Amygdala (tissue), 56 donors: Measurements from ENCODE around the gene ACLY.
"Not testable (repeated sequence)": the region's sequence is repeated elsewhere in the genome, so short reads cannot be mapped to it uniquely, and the experiment has no call there.

Experiments used
- DNase-seq, 56 donors: peaks; one replicate each; lab custom pipeline; 2025; lab: John Stamatoyannopoulos, UW

ACLY gene

DNA sequence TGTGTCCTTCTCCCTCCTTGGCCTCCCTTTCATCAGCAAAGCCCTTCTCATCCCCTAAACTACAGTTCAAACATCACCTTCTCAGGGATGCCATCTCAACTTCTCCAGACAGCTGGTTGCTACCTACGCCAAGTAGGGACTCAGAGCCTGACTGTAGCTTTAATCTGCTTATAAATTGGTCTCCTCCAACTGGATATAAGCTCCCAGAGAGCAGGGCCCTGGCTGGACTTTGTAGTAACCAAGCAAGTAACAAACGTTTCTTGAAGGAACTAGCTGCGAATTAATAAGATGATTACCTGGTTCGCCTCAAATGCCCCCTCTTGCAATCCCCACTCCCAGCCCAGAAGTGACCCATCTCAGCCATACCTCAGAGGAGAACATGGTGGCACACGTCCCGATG lies 36.0 kb downstream of the ACLY start:
- DNase-seq, result no peak

DNA sequence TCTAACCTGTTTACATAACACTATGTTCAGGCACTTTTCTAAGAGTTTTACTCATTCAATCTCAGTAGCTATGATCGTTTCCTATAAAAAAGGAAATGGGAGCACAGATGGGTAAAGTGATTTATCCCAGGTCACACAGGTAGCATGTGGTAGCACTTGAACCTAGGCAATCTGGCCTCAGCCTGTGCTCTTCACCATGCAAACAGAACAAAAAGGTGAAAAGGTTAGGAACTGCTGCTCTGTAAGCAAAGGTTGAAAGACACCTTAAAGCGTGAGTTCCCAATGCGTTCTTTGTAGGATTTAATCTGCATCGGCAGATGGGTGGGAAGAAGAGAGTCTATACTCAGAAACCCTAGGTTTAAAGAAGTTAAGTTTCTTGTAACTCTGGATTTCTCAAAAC lies 38.6 kb downstream of the ACLY start:
- DNase-seq, result no peak

DNA sequence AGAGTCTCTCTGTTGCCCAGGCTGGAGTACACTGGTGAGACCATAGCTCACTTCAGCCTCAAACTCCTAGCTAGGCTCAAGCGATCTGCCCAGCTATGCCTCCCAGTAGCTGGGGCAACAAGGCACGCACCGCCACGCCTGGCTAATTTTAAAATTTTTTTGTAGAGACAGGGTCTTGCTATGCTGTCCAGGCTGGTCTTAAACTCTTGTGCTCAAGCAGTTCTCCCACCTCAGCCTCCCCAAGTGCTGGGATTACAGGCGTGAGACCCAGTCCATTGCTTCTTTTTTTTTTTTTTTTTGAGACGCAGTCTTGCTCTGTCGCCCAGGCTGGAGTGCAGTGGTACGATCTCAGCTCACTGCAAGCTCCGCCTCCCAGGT lies 44.5 kb downstream of the ACLY start:
- DNase-seq, result not testable (repeated sequence)

DNA sequence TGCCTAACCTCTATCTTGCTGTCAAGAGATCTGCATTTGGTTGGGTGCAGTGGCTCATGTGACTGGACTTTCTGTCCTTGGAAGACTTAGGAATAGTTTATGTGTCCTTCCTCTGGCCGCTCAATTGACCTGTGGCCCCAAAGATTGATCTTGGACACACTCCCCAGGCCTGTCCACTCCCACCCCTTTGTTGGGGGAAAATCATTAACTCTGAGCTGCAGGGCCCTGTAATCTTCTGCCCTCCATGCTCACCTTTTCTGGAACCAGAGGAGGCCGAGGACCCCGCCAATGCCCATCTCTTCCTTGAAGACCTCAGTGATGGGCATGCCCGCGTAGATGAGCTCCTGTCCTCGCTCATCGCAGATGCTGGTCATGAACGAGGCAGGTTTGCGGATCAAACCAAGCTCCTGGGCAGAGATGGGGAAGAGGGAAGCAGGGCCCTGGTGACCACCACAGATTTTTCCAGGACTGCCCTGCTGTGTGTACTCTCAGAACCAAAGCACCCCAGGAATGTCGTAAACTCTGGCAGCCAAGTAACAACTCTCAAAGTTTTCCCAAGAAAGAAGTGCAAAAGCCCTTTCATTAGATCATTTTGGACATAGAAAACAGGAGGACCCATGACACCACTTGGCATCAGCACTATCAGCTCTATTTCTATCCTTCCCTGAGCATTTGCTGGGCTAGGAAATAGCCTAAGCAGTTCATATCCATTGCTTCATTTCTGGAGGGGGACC lies 45.0 kb downstream of the ACLY start:
- DNase-seq, result no peak

DNA sequence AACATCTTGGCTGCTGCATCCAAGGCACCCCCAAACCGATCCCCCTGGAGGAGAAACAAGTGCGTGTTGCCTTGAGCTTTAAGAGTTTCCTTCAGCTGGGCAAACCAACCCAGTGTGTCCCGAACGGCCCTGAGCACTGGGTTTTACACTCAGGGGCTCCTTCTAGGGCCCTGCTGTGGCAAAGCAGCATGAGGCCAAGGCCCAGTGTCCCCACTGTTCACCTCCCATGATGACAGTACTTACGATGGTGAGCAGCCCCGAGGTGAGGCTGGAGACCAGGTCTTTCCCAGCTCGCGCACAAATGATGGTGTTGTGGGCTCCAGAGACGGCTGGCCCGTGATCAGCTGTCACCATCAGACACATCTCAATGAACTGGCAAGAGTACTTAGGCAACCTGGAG lies 47.0 kb downstream of the ACLY start:
- no peak for DNase-seq

DNA sequence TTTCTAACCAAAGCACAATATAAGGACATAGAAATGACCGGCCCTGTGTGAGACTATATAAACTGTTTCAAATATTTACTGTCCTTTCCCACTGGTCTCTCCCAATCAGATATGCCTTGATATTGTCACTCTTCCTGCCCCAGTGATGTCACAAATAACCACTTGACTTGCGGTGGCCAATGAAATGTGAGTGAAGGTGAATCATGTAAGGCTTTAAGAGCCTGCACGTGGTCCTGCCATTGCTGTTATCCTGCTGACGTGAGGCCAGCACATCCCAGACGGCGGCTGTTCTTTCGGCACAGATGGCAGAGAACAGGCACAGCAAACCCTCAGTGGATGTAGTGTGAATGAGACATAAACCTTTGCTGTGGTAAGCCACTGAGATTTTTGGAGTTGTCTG lies 48.1 kb downstream of the ACLY start:
- DNase-seq, result peak in 5 of 56 donors; percentile 4 to 13 (median 12)

DNA sequence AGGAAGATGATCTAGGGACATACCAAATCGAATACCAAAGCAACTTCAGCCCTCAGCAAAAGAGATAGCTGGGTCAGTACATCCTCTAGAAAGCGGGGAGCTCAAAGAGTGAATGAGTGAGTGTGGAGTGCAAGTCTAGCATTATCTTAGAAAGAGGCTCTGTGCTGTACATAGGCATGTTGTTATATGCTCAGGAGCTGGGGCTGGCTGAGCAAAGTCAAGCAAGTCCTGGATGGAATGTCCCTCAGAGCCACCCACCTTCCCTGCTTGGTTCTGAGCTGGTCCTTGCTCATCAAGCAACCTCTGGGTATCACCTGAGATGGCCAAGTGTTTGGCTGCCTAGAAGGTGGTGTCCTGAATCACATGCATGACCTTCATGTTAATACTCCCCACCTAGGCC lies 48.7 kb downstream of the ACLY start:
- DNase-seq, result no peak

DNA sequence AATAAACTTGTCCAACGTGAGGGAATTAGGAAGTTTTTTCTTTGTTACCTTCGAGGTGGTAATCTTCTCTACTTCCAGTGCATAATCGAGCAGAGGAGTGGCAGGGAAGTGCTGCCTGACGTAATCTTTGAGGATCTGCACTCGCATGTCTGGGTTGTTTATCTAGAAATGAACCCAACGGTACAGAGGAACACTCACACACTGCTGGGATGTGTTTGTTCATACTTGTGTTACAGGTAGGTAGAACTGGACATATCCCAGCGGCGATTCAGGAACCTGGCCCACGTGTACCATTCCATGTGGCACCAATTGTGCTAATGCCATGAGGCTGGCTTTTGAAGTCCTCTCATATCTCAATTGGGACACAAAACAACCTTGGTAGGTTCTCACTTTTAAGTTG lies 49.3 kb downstream of the ACLY start:
- no peak for DNase-seq

DNA sequence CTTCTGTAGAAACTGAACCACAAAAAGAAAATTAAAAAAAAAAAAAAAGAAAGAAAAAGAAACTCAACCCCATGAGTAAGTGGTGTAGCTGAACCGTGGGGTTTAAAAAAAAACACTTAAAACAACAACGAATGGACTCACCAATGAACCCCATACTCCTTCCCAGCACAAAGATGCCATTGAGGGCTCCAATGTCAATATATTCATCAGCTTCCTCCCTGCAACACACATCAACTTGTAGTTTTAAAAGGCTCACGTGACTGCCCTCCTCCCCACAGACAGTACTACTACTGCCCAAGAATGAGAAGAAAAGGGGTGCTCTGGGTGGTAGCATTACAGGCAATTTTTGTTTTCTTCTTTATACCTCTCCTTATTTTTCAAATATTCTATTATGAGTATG lies 50.2 kb downstream of the ACLY start:
- no peak for DNase-seq

DNA sequence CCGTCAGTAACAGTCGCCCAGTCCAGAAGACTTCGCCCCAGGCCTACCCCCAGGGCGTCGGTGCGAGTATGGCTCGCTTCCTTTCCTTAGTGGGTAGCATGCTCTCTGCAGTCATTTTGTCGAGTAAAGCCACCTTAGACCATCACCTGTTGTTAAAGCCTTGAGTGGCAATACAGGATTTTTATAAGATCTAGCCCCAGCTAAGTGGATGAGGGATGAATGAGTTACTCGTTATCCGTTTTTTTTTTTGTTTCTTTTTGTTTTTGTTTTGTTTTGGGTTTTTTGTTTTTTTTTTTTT lies 53.2 kb downstream of the ACLY start:
- DNase-seq, result no peak

DNA sequence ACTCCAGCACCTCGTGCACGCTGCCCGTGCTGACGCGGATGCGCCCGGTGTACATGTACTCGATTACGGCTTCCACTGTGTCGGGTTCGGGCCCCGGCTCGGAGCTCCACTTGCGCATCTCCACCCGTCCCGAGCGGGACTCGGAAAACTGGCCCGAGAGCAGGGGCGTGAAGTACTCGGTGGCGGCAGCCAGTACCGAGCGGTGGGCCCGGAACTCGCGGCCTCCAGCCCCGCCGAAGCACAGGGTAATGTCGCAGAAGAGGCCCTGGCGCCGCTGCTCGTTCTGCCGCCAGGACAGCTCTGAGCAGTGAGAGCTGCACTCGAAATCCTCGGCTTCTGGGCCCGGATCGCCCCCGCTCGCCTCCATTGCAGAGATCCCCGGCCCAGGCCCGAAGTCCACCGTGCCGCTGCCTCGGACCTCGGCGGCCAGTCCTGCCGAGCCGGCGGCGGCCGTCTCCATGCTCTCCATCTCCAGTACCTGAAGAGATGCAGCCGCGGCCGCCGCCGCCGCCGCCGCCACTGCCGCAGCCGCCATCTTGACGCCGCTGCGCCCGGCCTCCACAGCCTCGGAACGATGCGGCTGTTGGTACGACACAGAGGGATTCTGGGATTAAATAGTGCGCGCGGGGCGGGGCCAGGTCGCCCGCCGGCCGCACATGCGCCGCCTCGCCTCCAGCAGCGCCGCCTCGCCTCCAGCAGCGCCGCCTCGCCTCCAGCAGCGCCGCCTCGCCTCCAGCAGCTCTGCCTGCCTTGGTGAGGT lies 53.7 kb downstream of the ACLY start, which contains the start of gene KLHL11:
Gene KLHL11 (minus strand): TSS at position 588 of the 760 bp plus-strand sequence. CDS start 53 bp downstream, at position 535.
- peak; percentile 20 to 94 (median 78) for DNase-seq

DNA sequence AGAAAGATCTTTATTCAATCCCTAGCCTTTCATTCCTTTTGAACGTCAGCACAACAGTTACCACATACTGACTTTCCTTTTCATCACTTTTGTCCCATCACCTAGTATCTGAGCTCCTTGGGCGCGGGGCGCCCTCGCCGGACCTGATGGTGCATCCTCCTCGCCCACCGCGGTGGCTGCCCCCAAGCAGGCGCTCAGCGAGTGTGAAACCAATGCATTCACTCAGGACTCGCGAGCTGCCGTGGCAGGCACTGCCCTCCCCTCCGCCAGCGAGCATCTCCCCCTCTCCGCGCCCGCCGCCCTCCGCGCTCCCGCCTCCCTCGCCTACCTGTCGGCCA lies 54.3 kb downstream of the ACLY start:
- peak in 6 of 56 donors; percentile 4 to 59 (median 44) for DNase-seq

DNA sequence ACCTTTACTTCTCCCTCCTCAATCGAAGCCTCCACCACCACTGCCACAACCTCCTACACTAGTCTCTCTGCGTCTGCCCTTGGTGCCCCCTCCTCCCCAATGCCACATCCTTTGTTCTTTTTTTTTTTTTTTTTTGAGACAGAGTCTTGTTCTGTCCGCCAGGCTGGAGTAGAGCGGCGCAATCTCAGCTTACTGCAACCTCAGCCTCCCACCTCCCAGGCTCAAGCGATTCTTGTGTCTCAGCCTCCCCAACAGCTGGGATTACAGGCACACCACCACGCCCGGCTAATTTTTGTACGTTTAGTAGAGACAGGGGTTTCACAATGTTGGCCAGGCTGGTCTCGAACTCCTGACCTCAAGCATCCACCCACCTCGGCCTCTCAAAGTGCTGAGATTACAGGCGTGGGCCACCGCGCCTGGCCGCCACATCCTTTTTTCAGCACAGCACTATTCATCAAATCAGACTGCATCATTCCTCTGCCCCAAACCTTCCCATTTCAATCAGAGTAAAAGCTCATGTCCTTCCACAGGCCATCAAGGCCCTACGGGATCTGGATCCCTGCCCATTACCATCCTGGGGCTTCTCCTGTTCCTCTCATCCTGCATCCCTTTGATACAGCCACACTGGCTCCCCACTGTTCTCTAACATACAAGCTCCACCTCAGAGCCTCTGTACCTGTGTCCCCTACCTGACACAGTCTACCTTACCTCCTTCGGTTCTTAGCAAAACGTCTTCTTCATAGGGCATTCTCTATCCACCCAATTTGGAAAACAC lies 55.5 kb downstream of the ACLY start:
- DNase-seq, result peak in 1 of 56 donors; percentile 2

DNA sequence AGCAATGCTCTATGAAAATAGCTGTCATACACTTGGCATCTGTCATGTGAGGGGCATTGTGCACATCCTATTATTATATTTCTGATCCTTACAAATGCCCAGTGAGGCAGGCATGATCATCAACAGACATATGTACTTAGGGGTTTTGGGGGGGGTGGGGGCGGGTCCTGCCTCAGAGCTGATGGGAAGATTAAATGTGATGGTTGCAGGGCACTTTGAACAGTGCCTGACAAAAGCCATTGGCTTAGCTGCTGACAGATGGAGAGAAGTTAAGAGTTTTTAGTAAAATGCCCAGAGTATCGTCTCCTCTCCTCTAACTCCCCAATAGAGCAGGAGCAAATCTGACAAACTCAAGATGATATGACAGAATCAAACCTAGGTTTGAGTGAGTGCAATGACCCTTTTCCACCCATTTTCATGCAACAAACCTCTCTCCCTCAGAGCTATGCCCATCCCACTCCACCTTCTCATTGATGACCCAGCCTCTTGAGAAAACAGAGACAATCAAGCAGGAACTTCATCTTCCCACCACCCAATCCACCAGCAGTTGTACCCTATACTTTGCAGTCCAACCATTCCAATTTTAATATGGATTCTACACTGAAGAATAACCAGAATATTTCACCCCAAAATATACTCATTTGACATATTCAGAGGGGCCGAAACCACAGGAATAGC lies 58.4 kb downstream of the ACLY start:
- no peak for DNase-seq

DNA sequence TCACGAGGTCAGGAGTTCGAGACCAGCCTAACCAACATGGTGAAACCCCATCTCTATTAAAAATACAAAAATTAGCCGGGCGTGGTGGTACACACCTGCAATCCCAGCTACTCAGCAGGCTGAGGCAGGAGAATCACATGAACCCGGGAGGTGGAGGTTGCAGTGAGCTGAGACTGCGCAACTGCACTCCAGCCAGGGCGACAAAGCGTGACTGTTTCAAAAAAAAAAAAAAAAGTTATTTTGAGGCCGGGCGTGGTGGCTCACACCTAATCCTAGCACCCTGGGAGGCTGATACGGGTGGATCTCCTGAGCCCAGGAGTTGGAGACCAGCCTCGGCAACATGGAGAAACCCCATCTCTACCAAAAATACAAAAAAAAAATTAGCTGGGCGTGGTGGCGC lies 67.4 kb downstream of the ACLY start:
- not testable (repeated sequence) for DNase-seq

DNA sequence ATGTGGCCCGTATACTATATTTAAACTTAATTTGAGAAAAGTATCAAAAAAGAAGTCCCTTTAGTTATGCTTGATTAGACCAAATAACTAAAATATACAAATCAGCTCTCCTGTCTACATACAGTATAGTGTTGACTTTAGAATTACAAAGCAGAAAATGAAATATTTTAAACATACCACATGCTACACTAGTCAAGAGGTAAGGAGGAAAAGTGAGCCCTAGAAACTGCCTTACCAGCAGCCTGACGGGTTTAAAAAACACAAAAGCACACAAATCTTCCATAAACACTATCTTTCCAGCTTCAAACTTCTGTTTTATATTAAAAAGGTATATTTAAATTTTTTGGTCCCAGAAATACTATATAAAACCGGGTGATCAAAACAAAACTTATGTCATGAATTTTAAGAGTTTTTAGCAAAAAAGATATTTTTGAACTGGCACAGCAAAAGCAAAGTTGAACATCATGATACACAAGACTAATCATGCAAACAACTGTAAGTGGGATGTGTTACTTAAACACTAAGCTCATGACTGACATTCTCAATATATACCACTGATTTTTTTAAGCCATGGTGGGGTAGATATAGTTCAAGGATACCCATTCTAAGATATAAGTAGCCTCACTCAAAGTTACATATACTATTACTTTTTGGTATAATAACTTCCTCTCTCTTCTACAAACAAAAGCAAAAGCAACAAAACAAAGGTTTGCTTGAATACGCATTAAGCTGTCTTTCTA lies 69.3 kb downstream of the ACLY start:
- DNase-seq, result no peak

DNA sequence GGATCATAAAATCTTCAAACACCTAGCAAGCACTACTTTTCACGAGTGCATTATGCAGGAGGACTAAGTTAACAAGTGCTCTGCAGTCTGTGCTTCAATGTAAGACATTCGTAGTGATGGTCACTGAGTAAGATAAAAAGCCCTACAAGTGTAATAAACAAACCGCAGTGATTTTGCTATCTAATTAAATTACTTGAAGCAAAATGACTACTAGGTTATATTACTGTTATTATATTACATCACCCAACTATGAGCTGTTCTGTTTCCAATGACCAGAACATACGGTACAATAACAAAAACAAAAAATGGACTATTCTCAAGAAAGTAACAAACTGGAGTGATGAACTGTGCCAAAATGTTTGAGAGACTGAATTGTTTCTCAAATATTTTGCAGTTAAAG lies 70.0 kb downstream of the ACLY start:
- no peak for DNase-seq

DNA sequence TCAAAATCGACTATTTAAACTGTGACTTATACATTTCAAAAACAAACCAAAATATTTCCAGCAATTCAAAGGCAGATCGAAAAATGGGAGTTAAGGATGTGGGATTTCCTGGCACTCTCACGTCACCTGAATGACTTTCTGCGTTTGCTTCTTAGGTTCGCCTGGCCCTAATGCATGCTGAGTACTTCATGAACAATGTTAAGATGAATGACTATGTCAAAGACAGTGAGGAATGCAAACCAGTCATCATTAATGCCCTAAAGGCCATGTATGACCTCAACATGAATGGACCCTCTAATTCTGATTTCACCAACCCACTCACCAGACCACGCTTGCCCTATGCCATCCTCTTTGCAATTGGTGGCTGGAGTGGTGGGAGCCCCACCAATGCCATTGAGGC lies 73.8 kb downstream of the ACLY start:
- no peak for DNase-seq

DNA sequence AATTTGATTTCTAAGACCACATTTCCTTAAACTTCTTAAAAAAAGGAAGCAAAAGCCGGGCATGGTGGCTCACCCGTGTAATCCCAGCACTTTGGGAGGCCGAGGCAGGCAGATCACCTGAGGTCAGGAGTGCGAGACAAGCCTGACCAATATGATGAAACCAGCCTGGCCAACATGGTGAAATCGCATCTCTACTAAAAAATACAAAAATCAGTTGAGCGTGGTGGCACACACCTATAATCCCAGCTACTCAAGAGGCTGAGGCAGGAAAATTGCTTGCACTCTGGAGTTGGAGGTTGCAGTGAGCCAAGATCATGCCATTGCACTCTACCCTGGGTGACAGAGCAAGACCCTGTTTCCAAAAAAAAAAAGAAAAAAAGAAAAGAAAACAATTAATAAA lies 78.0 kb downstream of the ACLY start:
- not testable (repeated sequence) for DNase-seq

DNA sequence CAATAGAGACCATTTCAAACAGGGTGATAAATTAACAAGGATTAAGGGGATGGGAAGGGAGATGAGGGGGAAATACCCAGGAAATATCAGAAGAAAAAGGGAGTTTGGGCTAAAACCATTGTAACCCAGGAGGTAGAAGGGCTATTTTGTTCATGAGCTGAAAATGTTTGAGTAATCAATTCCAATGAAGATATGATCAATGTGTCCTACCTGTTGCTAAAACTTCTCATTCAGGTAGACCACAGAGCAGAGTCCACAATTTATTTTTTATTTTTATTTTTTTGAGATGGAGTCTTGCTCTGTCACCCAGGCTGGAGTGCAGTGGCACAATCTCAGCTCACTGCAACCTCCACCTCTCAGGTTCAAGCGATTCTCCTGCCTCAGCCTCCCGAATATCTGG lies 79.3 kb downstream of the ACLY start:
- not testable (repeated sequence) for DNase-seq
